Bladder microvascular endothelial cell (primary cell): Measurements from ENCODE around the gene ELAVL4. TPM values are rescaled to one million over a fixed set of nuclear protein-coding genes. Genes with fewer than 3 reads are reported as not detected.

Source experiments
- total RNA-seq: library from RNA; depleted of rRNA; stranded (reverse); fragments of >200 nt; gene quantifications from 2 replicates; pipeline ENCODE4 v1.2.3, GENCODE V29; 2014

ELAVL4 gene
- not detected in 2 replicates for total RNA-seq

GRCh38 chr1:50108497-50109059 is at the start of gene ELAVL4:
Gene ELAVL4 (plus strand): TSS chr1:50108920. CDS start chr1:50109190, 270 bp downstream.

Other genes with a start within 250 kb of the ELAVL4 start
- 0.19 TPM in 1 of 2 replicates, not detected in the other for gene AGBL4, start 85.0 kb upstream of the ELAVL4 start, total RNA-seq